Right hindlimb (tissue), 1 donor: ENCODE data around the gene MTMR3.
"Not testable (repeated sequence)": the region's sequence is repeated elsewhere in the genome, so short reads cannot be mapped to it uniquely, and the experiment has no call there.

ENCODE experiments used
- DNase-seq: peaks from one replicate; pipeline ENCODE4 v3.0.0-alpha.2; 2018

Gene MTMR3

GRCh38 chr22:30031328-30031727 lies 148.4 kb downstream of the MTMR3 start:
- no peak for DNase-seq

- DNase-seq, result no peak
These were observed 148.9 kb downstream of the MTMR3 start for GRCh38 chr22:30031764-30032455.

GRCh38 chr22:30033137-30033536 lies 150.2 kb downstream of the MTMR3 start:
- DNase-seq, result no peak

- DNase-seq, result no peak
These were observed 150.9 kb downstream of the MTMR3 start for GRCh38 chr22:30033901-30034300.

- DNase-seq, result no peak
These were observed 153.7 kb downstream of the MTMR3 start for GRCh38 chr22:30036656-30037055.

- no peak for DNase-seq
These were observed 155.2 kb downstream of the MTMR3 start for GRCh38 chr22:30038219-30038618.

GRCh38 chr22:30040499-30041260 lies 157.7 kb downstream of the MTMR3 start:
- DNase-seq, result no peak

- no peak for DNase-seq
These were observed 158.5 kb downstream of the MTMR3 start for GRCh38 chr22:30041475-30041874.

GRCh38 chr22:30041881-30042280 lies 158.9 kb downstream of the MTMR3 start:
- DNase-seq, result no peak

GRCh38 chr22:30043161-30043560 lies 160.2 kb downstream of the MTMR3 start:
- no peak for DNase-seq

GRCh38 chr22:30044369-30044768 lies 161.4 kb downstream of the MTMR3 start:
- peak; percentile 52 for DNase-seq

- DNase-seq, result no peak
These were observed 162.0 kb downstream of the MTMR3 start for GRCh38 chr22:30044881-30045493.

GRCh38 chr22:30045494-30045887 lies 162.5 kb downstream of the MTMR3 start:
- no peak for DNase-seq

GRCh38 chr22:30045901-30046715 lies 163.1 kb downstream of the MTMR3 start:
- DNase-seq, result no peak

GRCh38 chr22:30046716-30047363 lies 163.9 kb downstream of the MTMR3 start:
- no peak for DNase-seq

GRCh38 chr22:30047364-30047738 lies 164.4 kb downstream of the MTMR3 start:
- no peak for DNase-seq

- no peak for DNase-seq
These were observed 165.7 kb downstream of the MTMR3 start for GRCh38 chr22:30048681-30049080.

GRCh38 chr22:30054067-30054763 lies 171.2 kb downstream of the MTMR3 start:
- no peak for DNase-seq

- no peak for DNase-seq
These were observed 171.7 kb downstream of the MTMR3 start for GRCh38 chr22:30054764-30055069.

- no peak for DNase-seq
These were observed 173.0 kb downstream of the MTMR3 start for GRCh38 chr22:30056015-30056414.

GRCh38 chr22:30057375-30057774 lies 174.4 kb downstream of the MTMR3 start:
- no peak for DNase-seq

- DNase-seq, result not testable (repeated sequence)
These were observed 176.5 kb downstream of the MTMR3 start for GRCh38 chr22:30059346-30060020.
